GM23248 (cell line): ENCODE results near the gene COG5. TPM values are rescaled to one million over a fixed set of nuclear protein-coding genes. Genes with fewer than 3 reads are reported as not detected.

ENCODE experiments used
- DNase-seq: peaks from one replicate; pipeline ENCODE4 v3.0.0-alpha.2; 2015
- H2AFZ ChIP-seq: fragments of 200-600 bp; sonication (generic); 2 replicates; pipeline ENCODE4 v1.6.1; 2016; ENCODE audit warnings: antibody characterized with exemption
- H3F3A ChIP-seq: fragments of 200-600 bp; sonication (generic); 2 replicates; pipeline ENCODE4 v1.6.1; 2016; ENCODE audit warnings: mild to moderate bottlenecking, antibody characterized with exemption, mixed run types; ENCODE audit not compliant: insufficient read depth
- H3K27ac ChIP-seq: fragments of 200-600 bp; sonication (generic); 2 replicates; pipeline ENCODE4 v1.5.1; 2016; ENCODE audit warnings: mild to moderate bottlenecking
- H3K27me3 ChIP-seq: fragments of 200-600 bp; sonication (generic); replicated peaks from 2 replicates; pipeline ENCODE4 v1.6.1; 2016; ENCODE audit warnings: mild to moderate bottlenecking; ENCODE audit not compliant: insufficient read depth
- H3K36me3 ChIP-seq: fragments of 200-600 bp; sonication (generic); 2 replicates; pipeline ENCODE4 v1.6.1; 2016; ENCODE audit warnings: low read depth, mild to moderate bottlenecking
- H3K4me1 ChIP-seq: fragments of 200-600 bp; sonication (generic); 2 replicates; pipeline ENCODE4 v1.6.1; 2016; ENCODE audit warnings: mild to moderate bottlenecking; ENCODE audit not compliant: insufficient read depth
- H3K4me2 ChIP-seq: fragments of 200-600 bp; sonication (generic); one replicate; pipeline ENCODE4 v1.6.1; 2016; ENCODE audit warnings: mild to moderate bottlenecking; ENCODE audit not compliant: unreplicated experiment
- H3K4me3 ChIP-seq: fragments of 200-600 bp; sonication (generic); 2 replicates; pipeline ENCODE4 v1.5.1; 2016; ENCODE audit warnings: mild to moderate bottlenecking
- H3K79me2 ChIP-seq: fragments of 200-600 bp; sonication (generic); 2 replicates; pipeline ENCODE4 v1.6.1; 2016; ENCODE audit warnings: mild to moderate bottlenecking; ENCODE audit not compliant: insufficient read depth
- H3K9ac ChIP-seq: fragments of 200-600 bp; sonication (generic); 2 replicates; pipeline ENCODE4 v1.6.1; 2016; ENCODE audit warnings: mild to moderate bottlenecking
- H3K9me2 ChIP-seq: fragments of 200-600 bp; sonication (generic); 2 replicates; pipeline ENCODE4 v1.6.1; 2016; ENCODE audit warnings: mixed run types, mild to moderate bottlenecking, moderate library complexity; ENCODE audit not compliant: insufficient read depth
- H3K9me3 ChIP-seq: fragments of 200-600 bp; sonication (generic); one replicate; pipeline ENCODE4 v1.6.1; 2017; ENCODE audit warnings: low read depth
- H4K20me1 ChIP-seq: fragments of 200-600 bp; sonication (generic); 2 replicates; pipeline ENCODE4 v1.6.0; 2016; ENCODE audit not compliant: insufficient read depth
- EZH2 ChIP-seq: fragments of 200-600 bp; sonication (generic); IDR thresholded peaks from 2 replicates; pipeline ENCODE4 v1.6.1; 2018; ENCODE audit warnings: antibody characterized with exemption, mild to moderate bottlenecking; ENCODE audit not compliant: insufficient read depth, poor library complexity, severe bottlenecking
- EZH2phosphoT487 ChIP-seq: fragments of 200-600 bp; sonication (generic); IDR thresholded peaks from 2 replicates; pipeline ENCODE4 v1.6.1; 2018; ENCODE audit warnings: antibody characterized with exemption, moderate library complexity, mild to moderate bottlenecking, low read depth; ENCODE audit not compliant: insufficient read depth
- WGBS, 2 experiments: methylation state at CpG; one replicate each; pipeline ENCODE4 v1.1.6; 2015 to 2017; ENCODE audit warnings: low lambda C conversion rate in 2 of 2, low coverage in 1 of 2; ENCODE audit errors: missing lambda C conversion rate in 2 of 2; 5-methylcytosine and 5-hydroxymethylcytosine counted together
- in situ Hi-C: fragments of 300-500 bp; cut with MboI; formaldehyde crosslinking; loops from 2 replicates; pipeline ENCODE4 v1.15.0; 2020
- polyA plus RNA-seq: library from polyadenylated mRNA; unstranded; fragments of >200 nt; fragmentation: Nextera tagmentation; extraction: Ambion mirVana; gene quantifications from 2 replicates; pipeline ENCODE4 v1.2.1, GENCODE V29; 2016
- total RNA-seq: library from RNA; depleted of rRNA; stranded (reverse); fragments of >200 nt; shearing (Covaris generic); gene quantifications from 2 replicates; pipeline ENCODE4 v1.2.3, GENCODE V29; 2014

Gene COG5
- total and polyA plus RNA-seq, 2 experiments from 2014 or later, result 20.7 to 26.0 TPM

GRCh38 chr7:107359520-107360316, 204.0 kb downstream of the COG5 start:
- Histone ChIP-seq H3K27ac (no peak overlapping the region), H3K36me3 (peaks cover 5% of the 10 kb centered on the region), H3K9me2 (no peaks in the 10 kb centered on the region), H3K79me2 (no peaks in the 10 kb centered on the region), H3K4me2 (no peak overlapping the region), H3F3A (peaks cover 7% of the 10 kb centered on the region), H3K9me3 (no peaks in the 10 kb centered on the region), H2AFZ (no peak overlapping the region), H3K27me3 (no peaks in the 10 kb centered on the region), H3K4me3 (no peak overlapping the region), H3K9ac (no peak overlapping the region), H4K20me1 (no peaks in the 10 kb centered on the region), H3K4me1 (peaks cover 15% of the 10 kb centered on the region)
- in situ Hi-C loops, result no loop called here
- TF ChIP-seq EZH2phosphoT487, result no peak
- TF ChIP-seq EZH2, result no peak
- no peak for DNase-seq
- 83 to 85% methylated on average over 9 of the region's 9 CpGs for WGBS, 2 experiments

GRCh38 chr7:107355616-107356015, 208.1 kb downstream of the COG5 start:
- in situ Hi-C loops, result no loop called here
- no peaks in the 10 kb centered on the region for H3K79me2 ChIP-seq
- no peaks in the 10 kb centered on the region for H3K9me3 ChIP-seq
- H3K36me3 ChIP-seq, result no peaks in the 10 kb centered on the region
- 95 to 98% methylated on average over 2 of the region's 2 CpGs for WGBS, 2 experiments
- no peaks in the 10 kb centered on the region for H3K27me3 ChIP-seq
- H3K27ac ChIP-seq, result peak overlapping the region; percentile 25; the same call in 1 of the 2 replicates
- peak overlapping the region; percentile 14 for H3K4me2 ChIP-seq
- H4K20me1 ChIP-seq, result no peaks in the 10 kb centered on the region
- peaks cover 7% of the 10 kb centered on the region for H3F3A ChIP-seq
- TF ChIP-seq EZH2phosphoT487, result no peak
- TF ChIP-seq EZH2, result no peak
- DNase-seq, result peak; percentile 43
- H3K4me1 ChIP-seq, result peaks cover 16% of the 10 kb centered on the region
- no peak overlapping the region for H2AFZ ChIP-seq
- H3K4me3 ChIP-seq, result no peak overlapping the region
- H3K9ac ChIP-seq, result no peak overlapping the region
- no peaks in the 10 kb centered on the region for H3K9me2 ChIP-seq

- H3K9ac ChIP-seq, result no peak overlapping the region
- WGBS, 2 experiments, result 100% methylated on average over 3 of the region's 3 CpGs
- H3K27me3 ChIP-seq, result no peaks in the 10 kb centered on the region
- in situ Hi-C loops, result no loop called here
- H3K4me2 ChIP-seq, result no peak overlapping the region
- no peak for DNase-seq
- H3K27ac ChIP-seq, result no peak overlapping the region
- H3F3A ChIP-seq, result peaks cover 7% of the 10 kb centered on the region
- H3K4me3 ChIP-seq, result no peak overlapping the region
- H3K79me2 ChIP-seq, result no peaks in the 10 kb centered on the region
- H3K9me2 ChIP-seq, result no peaks in the 10 kb centered on the region
- no peaks in the 10 kb centered on the region for H3K36me3 ChIP-seq
- no peaks in the 10 kb centered on the region for H3K9me3 ChIP-seq
- no peak for TF ChIP-seq EZH2
- TF ChIP-seq EZH2phosphoT487, result no peak
- H2AFZ ChIP-seq, result no peak overlapping the region
- H3K4me1 ChIP-seq, result peaks cover 16% of the 10 kb centered on the region
- no peaks in the 10 kb centered on the region for H4K20me1 ChIP-seq
These were observed 209.1 kb downstream of the COG5 start for GRCh38 chr7:107354640-107355039.

DNA sequence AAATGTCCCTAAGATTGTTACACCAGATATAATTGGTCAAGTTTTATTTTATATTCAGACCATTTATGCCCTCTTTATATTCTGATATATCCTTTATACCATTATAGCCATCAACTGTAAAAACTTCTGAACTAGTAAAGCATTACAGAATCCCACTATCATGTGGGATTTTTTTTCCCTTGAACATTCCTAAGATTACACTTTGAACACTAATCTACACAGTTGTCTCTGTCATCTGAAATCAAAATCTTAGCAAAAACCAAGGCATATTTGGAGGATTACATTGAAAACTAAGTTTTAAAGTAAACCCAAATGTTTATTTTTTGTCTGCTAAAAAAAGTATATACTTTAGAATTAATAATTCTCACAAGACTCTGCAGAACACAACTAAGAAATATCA, 210.0 kb downstream of the COG5 start:
- no peak overlapping the region for H2AFZ ChIP-seq
- peaks cover 16% of the 10 kb centered on the region for H3K4me1 ChIP-seq
- H3K9me2 ChIP-seq, result no peaks in the 10 kb centered on the region
- H3K4me2 ChIP-seq, result no peak overlapping the region
- no peaks in the 10 kb centered on the region for H4K20me1 ChIP-seq
- H3K27me3 ChIP-seq, result no peaks in the 10 kb centered on the region
- no peak overlapping the region for H3K27ac ChIP-seq
- peaks cover 7% of the 10 kb centered on the region for H3F3A ChIP-seq
- no peak for DNase-seq
- H3K9ac ChIP-seq, result no peak overlapping the region
- in situ Hi-C loops, result no loop called here
- H3K9me3 ChIP-seq, result no peaks in the 10 kb centered on the region
- H3K36me3 ChIP-seq, result no peaks in the 10 kb centered on the region
- no peaks in the 10 kb centered on the region for H3K79me2 ChIP-seq
- no peak for TF ChIP-seq EZH2phosphoT487
- no peak overlapping the region for H3K4me3 ChIP-seq

- 95 to 98% methylated on average over 1 of the region's 1 CpG for WGBS, 2 experiments
- Histone ChIP-seq H3K79me2 (no peaks in the 10 kb centered on the region), H3K9me3 (no peaks in the 10 kb centered on the region), H3K27me3 (no peaks in the 10 kb centered on the region), H3K9me2 (no peaks in the 10 kb centered on the region), H3K36me3 (no peaks in the 10 kb centered on the region), H3K4me1 (no peaks in the 10 kb centered on the region), H3K4me2 (no peak overlapping the region), H3K9ac (no peak overlapping the region), H2AFZ (no peak overlapping the region), H3K4me3 (no peak overlapping the region), H4K20me1 (no peaks in the 10 kb centered on the region), H3K27ac (no peak overlapping the region), H3F3A (no peaks in the 10 kb centered on the region)
- no peak for TF ChIP-seq EZH2
- TF ChIP-seq EZH2phosphoT487, result no peak
- in situ Hi-C loops, result no loop called here
- DNase-seq, result no peak
These were observed 217.8 kb downstream of the COG5 start for GRCh38 chr7:107345898-107346297.
